ENCODE data around the gene TGIF2. TPM values are rescaled to one million over a fixed set of nuclear protein-coding genes. Genes with fewer than 3 reads are reported as not detected.

TGIF2 gene
- total RNA-seq: 15.8 to 24.2 TPM (median 18.8 TPM) in 3 replicates
- long read RNA-seq, transcript TGIF2-201 (3 exons, 3,406 nt): major isoform, 11 of 38 reads
- long read RNA-seq, partial matches to known transcripts: 15 of 38 reads
- long read RNA-seq, other reads (novel, unspliced or antisense): 6 of 38 reads

GRCh38 chr20:36573103-36573797, at the start of gene TGIF2:
Gene TGIF2, plus strand, starts transcription at chr20:36573597. Its CDS starts 5,178 bp downstream, at chr20:36578775.
- Mint-ChIP-seq H3K36me3 (ENCODE audit: low read depth) (no peaks in the 10 kb centered on the region), H3K4me1 (ENCODE audit: low read depth) (peaks cover 32% of the 10 kb centered on the region), H3K9me3 (ENCODE audit: low read depth) (no peaks in the 10 kb centered on the region), H3K4me3 (ENCODE audit: unreplicated experiment) (peak within 1 kb of the TSS; percentile 83), H3K27me3 (ENCODE audit: low read depth) (no peaks in the 10 kb centered on the region), H3K27ac (ENCODE audit: unreplicated experiment) (peak within 1 kb of the TSS; percentile 93)
- peak; percentile 92 for DNase-seq (ENCODE audit: low spot score)
- TF ChIP-seq CTCF (IDR thresholded peaks at IDR 0.05): no peak

- DNase-seq (ENCODE audit: low spot score): no peak
- Mint-ChIP-seq H3K4me3 (ENCODE audit: unreplicated experiment) (no peak overlapping the region), H3K27ac (ENCODE audit: unreplicated experiment) (peak overlapping the region; percentile 68), H3K4me1 (ENCODE audit: low read depth) (peaks cover 28% of the 10 kb centered on the region), H3K36me3 (ENCODE audit: low read depth) (peaks cover 50% of the 10 kb centered on the region), H3K27me3 (ENCODE audit: low read depth) (no peaks in the 10 kb centered on the region), H3K9me3 (ENCODE audit: low read depth) (no peaks in the 10 kb centered on the region)
- no peak for TF ChIP-seq CTCF (IDR thresholded peaks at IDR 0.05)
Measured at GRCh38 chr20:36525620-36526365, 47.6 kb upstream of the TGIF2 start.

GRCh38 chr20:36526521-36527011, 46.8 kb upstream of the TGIF2 start:
- H3K4me1 Mint-ChIP-seq (ENCODE audit: low read depth): peaks cover 24% of the 10 kb centered on the region
- H3K9me3 Mint-ChIP-seq (ENCODE audit: low read depth): no peaks in the 10 kb centered on the region
- no peak overlapping the region for H3K4me3 Mint-ChIP-seq (ENCODE audit: unreplicated experiment)
- H3K27me3 Mint-ChIP-seq (ENCODE audit: low read depth): no peaks in the 10 kb centered on the region
- peaks cover 48% of the 10 kb centered on the region for H3K36me3 Mint-ChIP-seq (ENCODE audit: low read depth)
- no peak for DNase-seq (ENCODE audit: low spot score)
- H3K27ac Mint-ChIP-seq (ENCODE audit: unreplicated experiment): peak overlapping the region; percentile 70
- TF ChIP-seq CTCF (IDR thresholded peaks at IDR 0.05): no peak

GRCh38 chr20:36527331-36528125, 45.9 kb upstream of the TGIF2 start:
- no peak for DNase-seq (ENCODE audit: low spot score)
- Mint-ChIP-seq H3K4me3 (ENCODE audit: unreplicated experiment) (no peak overlapping the region), H3K27me3 (ENCODE audit: low read depth) (no peaks in the 10 kb centered on the region), H3K4me1 (ENCODE audit: low read depth) (peaks cover 18% of the 10 kb centered on the region), H3K9me3 (ENCODE audit: low read depth) (no peaks in the 10 kb centered on the region), H3K27ac (ENCODE audit: unreplicated experiment) (no peak overlapping the region), H3K36me3 (ENCODE audit: low read depth) (peaks cover 42% of the 10 kb centered on the region)
- no peak for TF ChIP-seq CTCF (IDR thresholded peaks at IDR 0.05)

Data from chondrocyte (in vitro differentiated cells).